ENCODE results near the gene HSD17B14.

GRCh38 chr19:48858984-48859710 is 22.9 kb upstream of the HSD17B14 start:
- TF ChIP-seq, protein P1, sequence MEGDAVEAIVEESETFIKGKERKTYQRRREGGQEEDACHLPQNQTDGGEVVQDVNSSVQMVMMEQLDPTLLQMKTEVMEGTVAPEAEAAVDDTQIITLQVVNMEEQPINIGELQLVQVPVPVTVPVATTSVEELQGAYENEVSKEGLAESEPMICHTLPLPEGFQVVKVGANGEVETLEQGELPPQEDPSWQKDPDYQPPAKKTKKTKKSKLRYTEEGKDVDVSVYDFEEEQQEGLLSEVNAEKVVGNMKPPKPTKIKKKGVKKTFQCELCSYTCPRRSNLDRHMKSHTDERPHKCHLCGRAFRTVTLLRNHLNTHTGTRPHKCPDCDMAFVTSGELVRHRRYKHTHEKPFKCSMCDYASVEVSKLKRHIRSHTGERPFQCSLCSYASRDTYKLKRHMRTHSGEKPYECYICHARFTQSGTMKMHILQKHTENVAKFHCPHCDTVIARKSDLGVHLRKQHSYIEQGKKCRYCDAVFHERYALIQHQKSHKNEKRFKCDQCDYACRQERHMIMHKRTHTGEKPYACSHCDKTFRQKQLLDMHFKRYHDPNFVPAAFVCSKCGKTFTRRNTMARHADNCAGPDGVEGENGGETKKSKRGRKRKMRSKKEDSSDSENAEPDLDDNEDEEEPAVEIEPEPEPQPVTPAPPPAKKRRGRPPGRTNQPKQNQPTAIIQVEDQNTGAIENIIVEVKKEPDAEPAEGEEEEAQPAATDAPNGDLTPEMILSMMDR (conservative IDR thresholded peaks at IDR 0.05; ENCODE audit: low read depth in 2 of 2), result no peak
- TF ChIP-seq EZH2 (IDR thresholded peaks at IDR 0.05; ENCODE audit: low read depth, unreplicated experiment) (no peak), POLR2AphosphoS5 (IDR thresholded peaks at IDR 0.05; ENCODE audit: low read depth) (peak; percentile 20; the same call in 1 of the 2 replicates), JUNB (IDR thresholded peaks at IDR 0.05; ENCODE audit: unreplicated experiment) (no peak), CREB1 (CRISPR knock-in tag; IDR thresholded peaks at IDR 0.05; ENCODE audit: low read depth) (no peak), ZNF114 (CRISPR knock-in tag; IDR thresholded peaks at IDR 0.05) (no peak), NANOG (IDR thresholded peaks at IDR 0.05; ENCODE audit: borderline replicate concordance) (no peak), EZH2phosphoT487 (IDR thresholded peaks at IDR 0.05; ENCODE audit: unreplicated experiment) (no peak), STAT1 (IDR thresholded peaks at IDR 0.05; ENCODE audit: unreplicated experiment) (no peak), ZNF331 (CRISPR knock-in tag; IDR thresholded peaks at IDR 0.05; ENCODE audit: low read depth) (no peak), ETS1 (IDR thresholded peaks at IDR 0.05) (no peak)
- TF ChIP-seq, protein P2, sequence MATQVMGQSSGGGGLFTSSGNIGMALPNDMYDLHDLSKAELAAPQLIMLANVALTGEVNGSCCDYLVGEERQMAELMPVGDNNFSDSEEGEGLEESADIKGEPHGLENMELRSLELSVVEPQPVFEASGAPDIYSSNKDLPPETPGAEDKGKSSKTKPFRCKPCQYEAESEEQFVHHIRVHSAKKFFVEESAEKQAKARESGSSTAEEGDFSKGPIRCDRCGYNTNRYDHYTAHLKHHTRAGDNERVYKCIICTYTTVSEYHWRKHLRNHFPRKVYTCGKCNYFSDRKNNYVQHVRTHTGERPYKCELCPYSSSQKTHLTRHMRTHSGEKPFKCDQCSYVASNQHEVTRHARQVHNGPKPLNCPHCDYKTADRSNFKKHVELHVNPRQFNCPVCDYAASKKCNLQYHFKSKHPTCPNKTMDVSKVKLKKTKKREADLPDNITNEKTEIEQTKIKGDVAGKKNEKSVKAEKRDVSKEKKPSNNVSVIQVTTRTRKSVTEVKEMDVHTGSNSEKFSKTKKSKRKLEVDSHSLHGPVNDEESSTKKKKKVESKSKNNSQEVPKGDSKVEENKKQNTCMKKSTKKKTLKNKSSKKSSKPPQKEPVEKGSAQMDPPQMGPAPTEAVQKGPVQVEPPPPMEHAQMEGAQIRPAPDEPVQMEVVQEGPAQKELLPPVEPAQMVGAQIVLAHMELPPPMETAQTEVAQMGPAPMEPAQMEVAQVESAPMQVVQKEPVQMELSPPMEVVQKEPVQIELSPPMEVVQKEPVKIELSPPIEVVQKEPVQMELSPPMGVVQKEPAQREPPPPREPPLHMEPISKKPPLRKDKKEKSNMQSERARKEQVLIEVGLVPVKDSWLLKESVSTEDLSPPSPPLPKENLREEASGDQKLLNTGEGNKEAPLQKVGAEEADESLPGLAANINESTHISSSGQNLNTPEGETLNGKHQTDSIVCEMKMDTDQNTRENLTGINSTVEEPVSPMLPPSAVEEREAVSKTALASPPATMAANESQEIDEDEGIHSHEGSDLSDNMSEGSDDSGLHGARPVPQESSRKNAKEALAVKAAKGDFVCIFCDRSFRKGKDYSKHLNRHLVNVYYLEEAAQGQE (IDR thresholded peaks at IDR 0.05; ENCODE audit: unreplicated experiment), result no peak
- TF ChIP-seq, protein P3, sequence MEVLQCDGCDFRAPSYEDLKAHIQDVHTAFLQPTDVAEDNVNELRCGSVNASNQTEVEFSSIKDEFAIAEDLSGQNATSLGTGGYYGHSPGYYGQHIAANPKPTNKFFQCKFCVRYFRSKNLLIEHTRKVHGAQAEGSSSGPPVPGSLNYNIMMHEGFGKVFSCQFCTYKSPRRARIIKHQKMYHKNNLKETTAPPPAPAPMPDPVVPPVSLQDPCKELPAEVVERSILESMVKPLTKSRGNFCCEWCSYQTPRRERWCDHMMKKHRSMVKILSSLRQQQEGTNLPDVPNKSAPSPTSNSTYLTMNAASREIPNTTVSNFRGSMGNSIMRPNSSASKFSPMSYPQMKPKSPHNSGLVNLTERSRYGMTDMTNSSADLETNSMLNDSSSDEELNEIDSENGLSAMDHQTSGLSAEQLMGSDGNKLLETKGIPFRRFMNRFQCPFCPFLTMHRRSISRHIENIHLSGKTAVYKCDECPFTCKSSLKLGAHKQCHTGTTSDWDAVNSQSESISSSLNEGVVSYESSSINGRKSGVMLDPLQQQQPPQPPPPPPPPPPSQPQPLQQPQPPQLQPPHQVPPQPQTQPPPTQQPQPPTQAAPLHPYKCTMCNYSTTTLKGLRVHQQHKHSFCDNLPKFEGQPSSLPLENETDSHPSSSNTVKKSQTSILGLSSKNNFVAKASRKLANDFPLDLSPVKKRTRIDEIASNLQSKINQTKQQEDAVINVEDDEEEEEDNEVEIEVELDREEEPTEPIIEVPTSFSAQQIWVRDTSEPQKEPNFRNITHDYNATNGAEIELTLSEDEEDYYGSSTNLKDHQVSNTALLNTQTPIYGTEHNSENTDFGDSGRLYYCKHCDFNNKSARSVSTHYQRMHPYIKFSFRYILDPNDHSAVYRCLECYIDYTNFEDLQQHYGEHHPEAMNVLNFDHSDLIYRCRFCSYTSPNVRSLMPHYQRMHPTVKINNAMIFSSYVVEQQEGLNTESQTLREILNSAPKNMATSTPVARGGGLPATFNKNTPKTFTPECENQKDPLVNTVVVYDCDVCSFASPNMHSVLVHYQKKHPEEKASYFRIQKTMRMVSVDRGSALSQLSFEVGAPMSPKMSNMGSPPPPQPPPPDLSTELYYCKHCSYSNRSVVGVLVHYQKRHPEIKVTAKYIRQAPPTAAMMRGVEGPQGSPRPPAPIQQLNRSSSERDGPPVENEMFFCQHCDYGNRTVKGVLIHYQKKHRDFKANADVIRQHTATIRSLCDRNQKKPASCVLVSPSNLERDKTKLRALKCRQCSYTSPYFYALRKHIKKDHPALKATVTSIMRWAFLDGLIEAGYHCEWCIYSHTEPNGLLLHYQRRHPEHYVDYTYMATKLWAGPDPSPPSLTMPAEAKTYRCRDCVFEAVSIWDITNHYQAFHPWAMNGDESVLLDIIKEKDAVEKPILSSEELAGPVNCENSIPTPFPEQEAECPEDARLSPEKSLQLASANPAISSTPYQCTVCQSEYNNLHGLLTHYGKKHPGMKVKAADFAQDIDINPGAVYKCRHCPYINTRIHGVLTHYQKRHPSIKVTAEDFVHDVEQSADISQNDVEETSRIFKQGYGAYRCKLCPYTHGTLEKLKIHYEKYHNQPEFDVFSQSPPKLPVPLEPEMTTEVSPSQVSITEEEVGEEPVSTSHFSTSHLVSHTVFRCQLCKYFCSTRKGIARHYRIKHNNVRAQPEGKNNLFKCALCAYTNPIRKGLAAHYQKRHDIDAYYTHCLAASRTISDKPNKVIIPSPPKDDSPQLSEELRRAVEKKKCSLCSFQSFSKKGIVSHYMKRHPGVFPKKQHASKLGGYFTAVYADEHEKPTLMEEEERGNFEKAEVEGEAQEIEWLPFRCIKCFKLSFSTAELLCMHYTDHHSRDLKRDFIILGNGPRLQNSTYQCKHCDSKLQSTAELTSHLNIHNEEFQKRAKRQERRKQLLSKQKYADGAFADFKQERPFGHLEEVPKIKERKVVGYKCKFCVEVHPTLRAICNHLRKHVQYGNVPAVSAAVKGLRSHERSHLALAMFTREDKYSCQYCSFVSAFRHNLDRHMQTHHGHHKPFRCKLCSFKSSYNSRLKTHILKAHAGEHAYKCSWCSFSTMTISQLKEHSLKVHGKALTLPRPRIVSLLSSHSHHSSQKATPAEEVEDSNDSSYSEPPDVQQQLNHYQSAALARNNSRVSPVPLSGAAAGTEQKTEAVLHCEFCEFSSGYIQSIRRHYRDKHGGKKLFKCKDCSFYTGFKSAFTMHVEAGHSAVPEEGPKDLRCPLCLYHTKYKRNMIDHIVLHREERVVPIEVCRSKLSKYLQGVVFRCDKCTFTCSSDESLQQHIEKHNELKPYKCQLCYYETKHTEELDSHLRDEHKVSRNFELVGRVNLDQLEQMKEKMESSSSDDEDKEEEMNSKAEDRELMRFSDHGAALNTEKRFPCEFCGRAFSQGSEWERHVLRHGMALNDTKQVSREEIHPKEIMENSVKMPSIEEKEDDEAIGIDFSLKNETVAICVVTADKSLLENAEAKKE (CRISPR knock-in tag; IDR thresholded peaks at IDR 0.05), result no peak
